ENCODE data around the gene GADL1.
A peak's percentile ranks its signal among the peaks of the same experiment; 100 is the strongest.

Gene GADL1

DNA sequence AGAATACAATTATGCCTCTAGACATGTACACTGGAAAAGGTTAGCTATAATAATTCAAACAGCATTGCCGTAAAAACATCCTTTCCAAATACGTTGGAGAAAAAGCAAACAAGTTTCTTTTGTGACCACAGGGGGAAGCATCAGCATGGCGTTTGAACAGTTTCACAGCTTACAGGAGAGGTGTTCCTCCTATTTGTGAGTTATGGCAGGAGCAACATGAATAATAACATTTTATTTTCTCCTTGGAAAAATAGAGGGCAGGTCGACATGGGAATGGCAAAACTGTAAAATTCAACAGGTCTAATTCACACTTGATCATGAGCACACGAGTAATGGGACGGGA is 39.7 kb upstream of the GADL1 start:
- Mint-ChIP-seq H3K27ac (no peak overlapping the region), H3K4me1 (peaks cover 10% of the 10 kb centered on the region), H3K4me3 (no peak overlapping the region), H3K36me3 (ENCODE audit: low read depth) (peaks cover 5% of the 10 kb centered on the region), H3K27me3 (ENCODE audit: low read depth, poor library complexity) (no peaks in the 10 kb centered on the region), H3K9me3 (peaks cover 26% of the 10 kb centered on the region)
- no peak for DNase-seq
- TF ChIP-seq, protein P1, sequence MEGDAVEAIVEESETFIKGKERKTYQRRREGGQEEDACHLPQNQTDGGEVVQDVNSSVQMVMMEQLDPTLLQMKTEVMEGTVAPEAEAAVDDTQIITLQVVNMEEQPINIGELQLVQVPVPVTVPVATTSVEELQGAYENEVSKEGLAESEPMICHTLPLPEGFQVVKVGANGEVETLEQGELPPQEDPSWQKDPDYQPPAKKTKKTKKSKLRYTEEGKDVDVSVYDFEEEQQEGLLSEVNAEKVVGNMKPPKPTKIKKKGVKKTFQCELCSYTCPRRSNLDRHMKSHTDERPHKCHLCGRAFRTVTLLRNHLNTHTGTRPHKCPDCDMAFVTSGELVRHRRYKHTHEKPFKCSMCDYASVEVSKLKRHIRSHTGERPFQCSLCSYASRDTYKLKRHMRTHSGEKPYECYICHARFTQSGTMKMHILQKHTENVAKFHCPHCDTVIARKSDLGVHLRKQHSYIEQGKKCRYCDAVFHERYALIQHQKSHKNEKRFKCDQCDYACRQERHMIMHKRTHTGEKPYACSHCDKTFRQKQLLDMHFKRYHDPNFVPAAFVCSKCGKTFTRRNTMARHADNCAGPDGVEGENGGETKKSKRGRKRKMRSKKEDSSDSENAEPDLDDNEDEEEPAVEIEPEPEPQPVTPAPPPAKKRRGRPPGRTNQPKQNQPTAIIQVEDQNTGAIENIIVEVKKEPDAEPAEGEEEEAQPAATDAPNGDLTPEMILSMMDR (IDR thresholded peaks at IDR 0.05), result peak; percentile 56

DNA sequence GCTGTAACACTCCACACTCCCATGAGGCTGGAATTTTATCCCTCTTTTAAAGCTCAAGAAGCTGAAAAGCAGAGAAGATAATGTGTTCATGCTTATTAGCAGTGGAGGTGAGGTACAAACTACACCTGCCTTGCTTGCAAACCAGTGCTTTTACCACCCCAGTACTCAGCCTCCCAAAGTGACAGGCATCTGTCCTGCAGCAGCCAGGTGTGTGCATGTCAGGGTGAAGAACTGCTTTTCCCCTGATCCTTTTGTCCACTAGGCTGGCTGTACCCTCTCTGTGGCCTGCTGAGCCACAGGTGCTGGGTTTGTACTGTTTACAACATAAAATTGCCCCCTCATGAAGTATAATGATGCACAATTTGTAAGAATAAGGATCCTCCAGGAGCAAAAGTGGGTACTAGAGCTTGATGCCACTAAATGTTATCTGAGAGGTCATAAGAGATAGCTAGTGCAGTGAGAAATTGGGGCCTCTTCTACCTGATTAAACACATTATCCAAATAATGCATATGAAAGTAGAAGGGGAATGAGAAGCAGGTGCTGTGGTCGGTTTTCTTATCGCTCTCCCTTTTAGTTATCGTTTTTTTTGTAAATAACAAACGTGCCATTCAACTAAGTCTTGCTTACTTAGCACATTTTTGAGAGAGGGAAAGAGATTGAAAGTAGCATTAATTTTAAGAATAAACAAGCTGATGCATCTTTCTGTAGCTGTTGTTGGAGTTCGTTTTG is 39.2 kb upstream of the GADL1 start:
- no peak for DNase-seq
- TF ChIP-seq, protein P1 (IDR thresholded peaks at IDR 0.05), result no peak
- H3K27me3 Mint-ChIP-seq (ENCODE audit: low read depth, poor library complexity), result no peaks in the 10 kb centered on the region
- no peak overlapping the region for H3K27ac Mint-ChIP-seq
- peaks cover 10% of the 10 kb centered on the region for H3K4me1 Mint-ChIP-seq
- H3K4me3 Mint-ChIP-seq, result no peak overlapping the region
- H3K36me3 Mint-ChIP-seq (ENCODE audit: low read depth), result peaks cover 5% of the 10 kb centered on the region
- H3K9me3 Mint-ChIP-seq, result peaks cover 26% of the 10 kb centered on the region

DNA sequence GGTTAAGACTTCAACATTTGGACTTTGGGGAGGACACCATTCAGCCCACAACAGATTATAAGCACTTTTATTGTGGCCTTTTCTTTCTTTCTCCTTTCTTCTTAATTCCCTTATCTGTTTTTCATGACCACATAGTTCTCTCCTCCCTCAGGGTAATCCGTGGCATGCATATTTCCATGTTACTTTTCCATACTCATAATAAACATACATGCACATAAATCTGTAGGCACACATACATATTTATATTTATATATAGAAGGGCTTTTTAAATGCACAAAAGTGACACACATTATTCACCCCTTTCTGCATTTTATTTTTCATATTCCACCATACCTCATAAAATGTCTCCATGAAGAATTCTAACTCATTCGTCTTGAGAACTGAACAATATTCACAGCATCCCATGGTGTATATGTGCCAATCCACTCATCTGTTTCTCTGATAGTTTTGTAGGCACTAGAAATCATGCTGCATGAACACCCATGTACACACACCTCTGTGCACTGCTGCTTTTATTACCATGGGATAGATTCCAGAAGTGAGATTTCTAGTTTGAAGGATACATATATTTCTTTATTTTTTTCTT is 38.1 kb upstream of the GADL1 start:
- peaks cover 10% of the 10 kb centered on the region for H3K4me1 Mint-ChIP-seq
- peaks cover 17% of the 10 kb centered on the region for H3K9me3 Mint-ChIP-seq
- DNase-seq, result no peak
- peaks cover 5% of the 10 kb centered on the region for H3K36me3 Mint-ChIP-seq (ENCODE audit: low read depth)
- TF ChIP-seq, protein P1 (IDR thresholded peaks at IDR 0.05), result no peak
- H3K27ac Mint-ChIP-seq, result no peak overlapping the region
- H3K27me3 Mint-ChIP-seq (ENCODE audit: low read depth, poor library complexity), result no peaks in the 10 kb centered on the region
- H3K4me3 Mint-ChIP-seq, result no peak overlapping the region

DNA sequence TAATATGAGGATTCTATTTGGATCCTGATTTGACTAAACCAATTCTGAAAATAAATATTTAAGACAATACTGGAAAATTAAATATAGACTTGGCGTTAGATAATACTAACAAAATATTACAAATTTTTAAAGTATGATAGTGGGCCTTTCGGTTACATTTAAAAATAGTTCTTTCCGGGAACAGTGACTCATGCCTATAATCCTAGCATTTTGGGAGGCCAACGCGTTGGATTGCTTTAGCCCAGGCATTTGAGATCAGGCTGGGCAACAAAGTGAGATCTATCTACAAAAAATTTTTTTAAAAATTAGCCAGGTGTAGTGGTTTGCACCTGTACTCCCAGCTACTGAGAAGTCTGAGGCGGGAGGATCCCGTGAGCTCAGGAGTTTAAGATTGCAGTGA is 30.3 kb upstream of the GADL1 start:
- H3K9me3 Mint-ChIP-seq, result peaks cover 11% of the 10 kb centered on the region
- H3K4me1 Mint-ChIP-seq, result no peaks in the 10 kb centered on the region
- no peaks in the 10 kb centered on the region for H3K36me3 Mint-ChIP-seq (ENCODE audit: low read depth)
- no peak overlapping the region for H3K27ac Mint-ChIP-seq
- TF ChIP-seq, protein P1 (IDR thresholded peaks at IDR 0.05), result no peak
- H3K4me3 Mint-ChIP-seq, result no peak overlapping the region
- no peaks in the 10 kb centered on the region for H3K27me3 Mint-ChIP-seq (ENCODE audit: low read depth, poor library complexity)
- DNase-seq, result no peak

DNA sequence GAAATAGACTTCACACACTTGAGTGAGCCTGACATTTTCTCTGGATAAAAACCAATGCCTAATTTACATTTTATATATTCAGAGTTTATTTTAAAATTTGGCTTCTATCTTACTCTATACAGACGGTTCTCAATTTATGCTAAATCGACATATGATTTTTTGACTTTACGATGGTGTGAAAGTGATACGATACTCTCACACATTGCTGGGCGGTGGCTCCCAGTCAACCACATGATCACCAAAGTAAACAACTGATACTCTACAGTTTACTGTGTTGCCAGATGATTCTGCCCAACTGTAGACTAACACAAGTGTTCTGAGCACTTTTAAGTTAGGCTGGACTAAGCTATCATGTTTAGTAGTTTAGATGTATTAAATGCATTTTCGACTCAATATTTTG is 25.1 kb upstream of the GADL1 start:
- H3K9me3 Mint-ChIP-seq, result peaks cover 7% of the 10 kb centered on the region
- H3K27me3 Mint-ChIP-seq (ENCODE audit: low read depth, poor library complexity), result no peaks in the 10 kb centered on the region
- TF ChIP-seq, protein P1 (IDR thresholded peaks at IDR 0.05), result no peak
- no peak overlapping the region for H3K27ac Mint-ChIP-seq
- no peaks in the 10 kb centered on the region for H3K36me3 Mint-ChIP-seq (ENCODE audit: low read depth)
- no peak for DNase-seq
- H3K4me3 Mint-ChIP-seq, result no peak overlapping the region
- no peaks in the 10 kb centered on the region for H3K4me1 Mint-ChIP-seq

DNA sequence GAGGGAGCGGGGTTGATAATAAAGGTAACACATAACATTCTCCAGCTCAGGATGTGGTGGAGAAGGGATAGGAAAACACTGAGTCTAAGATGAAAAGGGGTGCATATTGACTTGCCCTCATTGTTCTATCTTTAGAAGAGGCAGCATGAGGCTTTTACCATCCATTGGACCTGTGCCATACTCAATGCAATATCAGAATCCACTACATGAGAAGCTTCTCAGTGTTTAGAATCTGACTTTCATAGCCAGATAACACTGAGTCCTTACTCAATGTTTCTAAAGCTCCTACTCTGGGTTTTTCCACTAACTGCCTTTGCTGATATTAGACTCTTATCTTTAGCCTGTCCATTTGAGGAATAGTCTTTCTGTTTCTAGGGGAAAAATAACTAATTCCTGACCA is 24.3 kb upstream of the GADL1 start:
- no peak for DNase-seq
- Mint-ChIP-seq H3K27ac (no peak overlapping the region), H3K9me3 (peaks cover 7% of the 10 kb centered on the region), H3K4me3 (no peak overlapping the region), H3K27me3 (ENCODE audit: low read depth, poor library complexity) (no peaks in the 10 kb centered on the region), H3K4me1 (no peaks in the 10 kb centered on the region), H3K36me3 (ENCODE audit: low read depth) (no peaks in the 10 kb centered on the region)
- TF ChIP-seq, protein P1 (IDR thresholded peaks at IDR 0.05), result no peak

All from nephron progenitor cell (in vitro differentiated cells).